BJ (cell line): ENCODE results near the gene RPUSD4. TPM values are rescaled to one million over a fixed set of nuclear protein-coding genes. Genes with fewer than 3 reads are reported as not detected.

Experiments used
- CTCF ChIA-PET: fragments of 350-600 bp; formaldehyde crosslinking; extraction: SDS; loops from one replicate; lab custom pipeline; 2021; ENCODE audit warnings: antibody characterized with exemption, inconsistent platforms; lab: Yijun Ruan, JAX
- POLR2A ChIA-PET: fragments of 300-600 bp; sonication (Branson Sonifier 250); formaldehyde crosslinking; extraction: SDS; loops from one replicate; lab custom pipeline; 2021; ENCODE audit warnings: antibody characterized with exemption; lab: Charles Lee
- DNase-seq: peaks from one replicate; pipeline ENCODE4 v3.0.0-alpha.2; 2011; ENCODE audit warnings: low read depth
- H3K27me3 ChIP-seq: 2 replicates; pipeline ENCODE4 v1.6.0; 2011; ENCODE audit warnings: low read length; ENCODE audit not compliant: control insufficient read depth, insufficient read depth
- H3K36me3 ChIP-seq: 2 replicates; pipeline ENCODE4 v1.5.1; 2011; ENCODE audit warnings: low read length; ENCODE audit not compliant: control insufficient read depth, insufficient read depth
- H3K4me3 ChIP-seq: 2 replicates; pipeline ENCODE4 v1.5.1; 2011; ENCODE audit warnings: low read depth, mild to moderate bottlenecking, control low read depth, low read length
- polyA plus RNA-seq: library from polyadenylated mRNA; depleted of rRNA; stranded (reverse); fragments of >200 nt; gene quantifications from 2 replicates; pipeline ENCODE4 v1.2.3, GENCODE V29; 2011
- TF ChIP-seq, protein P1 (sequence below): IDR thresholded peaks from 2 replicates; pipeline ENCODE4 v1.5.1; 2011; ENCODE audit warnings: low read depth, mild to moderate bottlenecking, control low read depth, inconsistent platforms, low read length, moderate library complexity; ENCODE audit not compliant: insufficient read depth

RPUSD4 gene
- polyA plus RNA-seq, 1 experiment = 31.8 TPM

DNA sequence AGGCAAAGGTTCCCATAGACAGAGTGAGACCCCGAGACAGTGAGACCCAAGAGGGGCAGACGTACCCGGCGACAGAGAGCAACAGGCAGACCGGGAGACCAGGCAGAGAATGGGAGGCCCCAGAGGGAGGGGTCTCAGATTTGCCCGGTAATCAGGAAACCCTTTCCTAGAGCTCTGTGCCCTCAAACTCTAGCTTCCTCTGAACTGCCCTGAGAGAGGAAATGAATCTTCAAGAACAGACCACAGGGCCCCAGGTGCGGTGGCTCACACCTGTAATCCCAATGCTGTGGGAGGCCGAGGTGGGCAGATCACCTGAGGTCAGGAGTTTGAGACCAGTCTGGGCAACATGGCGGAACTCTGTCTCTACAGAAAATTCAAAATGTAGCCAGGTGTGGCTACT lies 47.7 kb downstream of the RPUSD4 start:
- ChIA-PET CTCF (interaction anchor here (0.9 to 1.1 kb wide), 2 partner anchors 17 to 21 kb away, joined by 3 read pairs; no protein-coding TSS in a partner anchor), POLR2A (interaction anchor here (1.1 kb wide), 1 partner anchor 11 kb away, joined by 6 read pairs; no protein-coding TSS in a partner anchor)
- H3K4me3 ChIP-seq = no peak overlapping the region

DNA sequence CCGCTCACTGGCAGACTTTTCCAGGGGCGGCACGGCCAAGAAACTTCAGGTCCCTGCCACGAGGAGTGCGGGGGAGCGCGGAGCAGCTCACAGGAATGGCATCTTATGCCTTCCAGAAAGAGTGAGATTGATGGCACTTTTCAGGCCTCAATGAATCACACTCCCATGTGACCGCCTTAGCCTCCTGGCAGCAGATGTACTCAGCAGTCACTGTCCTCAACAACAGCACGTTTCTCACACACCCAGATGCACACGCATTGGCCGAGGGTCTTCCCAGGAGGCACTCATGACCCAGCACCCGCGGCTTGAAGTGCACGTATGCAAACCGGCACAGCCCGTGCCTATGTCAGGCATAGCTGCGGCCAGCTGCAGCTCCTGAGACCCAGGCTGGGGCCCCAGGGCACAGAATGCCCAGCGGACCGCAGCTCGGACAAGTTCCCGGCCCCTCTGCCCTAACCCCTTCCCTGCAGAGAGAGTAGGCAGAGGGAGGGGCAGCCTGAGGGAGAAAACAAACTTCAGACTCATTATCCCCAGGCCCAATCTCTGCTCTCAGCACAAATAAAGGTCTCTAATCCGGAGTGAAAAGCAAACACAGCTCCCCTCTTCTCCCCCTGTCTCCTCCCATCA lies 48.3 kb downstream of the RPUSD4 start:
- POLR2A ChIA-PET = interaction anchor here (0.5 to 1.1 kb wide), 3 partner anchors 10 to 49 kb away, joined by 3 to 6 read pairs (median 4); no protein-coding TSS in a partner anchor
- Histone ChIP-seq H3K27me3 (peaks cover 7% of the 10 kb centered on the region), H3K36me3 (no peaks in the 10 kb centered on the region), H3K4me3 (no peak overlapping the region)
- TF ChIP-seq, protein P1, sequence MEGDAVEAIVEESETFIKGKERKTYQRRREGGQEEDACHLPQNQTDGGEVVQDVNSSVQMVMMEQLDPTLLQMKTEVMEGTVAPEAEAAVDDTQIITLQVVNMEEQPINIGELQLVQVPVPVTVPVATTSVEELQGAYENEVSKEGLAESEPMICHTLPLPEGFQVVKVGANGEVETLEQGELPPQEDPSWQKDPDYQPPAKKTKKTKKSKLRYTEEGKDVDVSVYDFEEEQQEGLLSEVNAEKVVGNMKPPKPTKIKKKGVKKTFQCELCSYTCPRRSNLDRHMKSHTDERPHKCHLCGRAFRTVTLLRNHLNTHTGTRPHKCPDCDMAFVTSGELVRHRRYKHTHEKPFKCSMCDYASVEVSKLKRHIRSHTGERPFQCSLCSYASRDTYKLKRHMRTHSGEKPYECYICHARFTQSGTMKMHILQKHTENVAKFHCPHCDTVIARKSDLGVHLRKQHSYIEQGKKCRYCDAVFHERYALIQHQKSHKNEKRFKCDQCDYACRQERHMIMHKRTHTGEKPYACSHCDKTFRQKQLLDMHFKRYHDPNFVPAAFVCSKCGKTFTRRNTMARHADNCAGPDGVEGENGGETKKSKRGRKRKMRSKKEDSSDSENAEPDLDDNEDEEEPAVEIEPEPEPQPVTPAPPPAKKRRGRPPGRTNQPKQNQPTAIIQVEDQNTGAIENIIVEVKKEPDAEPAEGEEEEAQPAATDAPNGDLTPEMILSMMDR = peak; percentile 26; the same call in 1 of the 2 replicates
- DNase-seq = peak; percentile 91
- CTCF ChIA-PET = interaction anchor here (0.9 to 1.6 kb wide), 3 partner anchors 9 to 20 kb away, joined by 3 to 4 read pairs (median 3); no protein-coding TSS in a partner anchor

More for the DNA sequence above, 47.7 kb downstream of the RPUSD4 start:
- Histone ChIP-seq H3K27me3 (peaks cover 4% of the 10 kb centered on the region), H3K36me3 (no peaks in the 10 kb centered on the region)
- no peak for DNase-seq
- TF ChIP-seq, protein P1 = no peak

DNA sequence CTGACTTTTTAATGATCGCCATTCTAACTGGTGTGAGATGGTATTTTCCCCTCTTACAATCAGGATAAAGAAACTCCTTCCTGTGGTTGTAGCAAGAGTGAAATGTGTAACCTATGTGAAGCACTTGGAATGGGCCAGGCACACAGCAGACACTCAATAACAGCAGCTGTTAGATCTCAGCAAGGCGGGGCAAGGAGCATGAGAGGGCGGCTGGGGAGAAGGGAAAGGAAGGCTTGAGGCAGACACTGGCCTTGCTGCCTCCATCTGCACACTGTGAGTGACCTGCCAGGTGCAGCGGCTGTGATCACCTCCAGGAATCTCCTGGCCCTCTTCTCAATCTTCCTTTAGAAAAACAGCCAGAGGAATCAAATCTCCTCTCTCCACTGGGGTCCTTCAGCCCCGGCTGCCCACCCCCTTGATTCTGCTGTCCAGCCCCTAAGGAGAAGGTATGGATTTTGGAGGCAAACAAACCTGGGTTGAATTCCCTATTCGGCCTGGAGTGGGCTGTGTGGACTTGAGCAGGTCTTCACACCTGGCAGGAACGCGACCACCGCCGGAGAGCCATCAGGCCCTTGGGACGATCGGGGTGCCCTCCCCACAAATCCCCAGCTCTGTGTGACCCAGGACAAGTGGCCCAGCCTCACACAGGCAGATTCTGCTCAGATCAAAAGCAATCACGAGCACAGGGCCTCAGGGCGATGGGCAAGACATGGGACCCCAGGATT lies 49.0 kb downstream of the RPUSD4 start:
- TF ChIP-seq, protein P1 = no peak
- ChIA-PET CTCF (interaction anchor here (1.6 kb wide), 1 partner anchor 9 kb away, joined by 4 read pairs; no protein-coding TSS in a partner anchor), POLR2A (interaction anchor here (1.0 to 1.1 kb wide), 2 partner anchors 9 to 48 kb away, joined by 4 to 6 read pairs; no protein-coding TSS in a partner anchor)
- peaks cover 3% of the 10 kb centered on the region for H3K27me3 ChIP-seq
- H3K4me3 ChIP-seq = no peak overlapping the region
- no peaks in the 10 kb centered on the region for H3K36me3 ChIP-seq
- DNase-seq = no peak

DNA sequence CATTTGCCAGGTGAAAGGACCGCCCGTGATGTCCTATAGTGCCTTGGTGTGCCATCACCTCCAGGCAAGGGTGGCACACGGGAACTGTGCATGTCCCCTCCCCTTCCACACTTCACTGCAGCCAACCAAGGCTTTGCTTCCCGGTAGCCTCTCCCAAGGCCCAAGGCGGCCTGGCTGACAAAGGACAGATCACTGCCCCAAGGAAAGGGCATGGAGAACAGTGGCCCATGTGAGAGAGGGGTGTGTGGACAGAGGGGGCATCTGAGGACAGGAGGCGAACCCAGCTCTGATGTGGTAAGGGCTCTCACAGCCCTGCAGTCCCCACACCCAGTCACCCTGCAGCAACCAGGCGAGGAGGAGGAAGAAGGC lies 50.4 kb downstream of the RPUSD4 start:
- ChIA-PET CTCF (interaction anchor here (1.4 kb wide), 1 partner anchor 20 kb away, joined by 8 read pairs; no protein-coding TSS in a partner anchor), POLR2A (no interaction called here)
- no peaks in the 10 kb centered on the region for H3K36me3 ChIP-seq
- DNase-seq = no peak
- TF ChIP-seq, protein P1 = no peak
- H3K4me3 ChIP-seq = no peak overlapping the region
- H3K27me3 ChIP-seq = peaks cover 8% of the 10 kb centered on the region
